ENCODE data around the gene OR51B4. TPM values are rescaled to one million over a fixed set of nuclear protein-coding genes. Genes with fewer than 3 reads are reported as not detected.
A peak's percentile ranks its signal among the peaks of the same experiment; 100 is the strongest.
"Not testable (repeated sequence)": the region's sequence is repeated elsewhere in the genome, so short reads cannot be mapped to it uniquely, and the experiment has no call there.

The OR51B4 gene
- total RNA-seq, 1 experiment from 2014 or later, result 2.0 TPM

GRCh38 chr11:5294342-5294995, 7.3 kb downstream of the OR51B4 start:
- DNase-seq (ENCODE audit: low read depth), result not testable (repeated sequence)

- DNase-seq (ENCODE audit: low read depth), result no peak
These were observed 8.7 kb downstream of the OR51B4 start for GRCh38 chr11:5293028-5293427.

DNA sequence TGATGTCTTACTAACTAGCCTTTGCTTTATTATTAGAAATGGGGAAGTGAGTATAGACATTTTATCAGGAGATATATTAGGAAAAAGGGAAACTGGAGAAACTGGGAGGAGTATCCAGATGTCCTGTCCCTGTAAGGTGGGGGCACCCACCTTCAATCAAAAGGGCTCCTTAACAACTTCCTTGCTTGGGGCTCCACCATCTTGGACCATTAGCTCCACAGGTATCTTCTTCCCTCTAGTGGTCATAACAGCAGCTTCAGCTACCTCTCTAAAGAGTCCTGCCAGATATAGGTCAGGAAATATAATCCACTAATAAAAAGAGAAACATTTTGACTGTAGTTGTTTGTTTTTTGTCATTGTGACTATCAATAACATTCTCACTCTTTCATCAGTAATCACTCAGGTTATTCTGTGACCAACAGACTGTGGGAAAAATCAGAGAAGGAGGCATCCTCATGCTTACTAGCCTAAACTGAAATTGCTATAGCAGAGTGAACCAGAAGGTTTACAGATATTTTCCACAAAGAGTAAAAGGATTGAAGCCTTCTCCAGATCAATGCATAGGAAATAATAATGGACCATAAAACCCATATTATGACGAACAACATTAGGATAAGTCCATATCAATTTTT, 10.4 kb downstream of the OR51B4 start:
- peak; percentile 66 for DNase-seq (ENCODE audit: low read depth)

DNA sequence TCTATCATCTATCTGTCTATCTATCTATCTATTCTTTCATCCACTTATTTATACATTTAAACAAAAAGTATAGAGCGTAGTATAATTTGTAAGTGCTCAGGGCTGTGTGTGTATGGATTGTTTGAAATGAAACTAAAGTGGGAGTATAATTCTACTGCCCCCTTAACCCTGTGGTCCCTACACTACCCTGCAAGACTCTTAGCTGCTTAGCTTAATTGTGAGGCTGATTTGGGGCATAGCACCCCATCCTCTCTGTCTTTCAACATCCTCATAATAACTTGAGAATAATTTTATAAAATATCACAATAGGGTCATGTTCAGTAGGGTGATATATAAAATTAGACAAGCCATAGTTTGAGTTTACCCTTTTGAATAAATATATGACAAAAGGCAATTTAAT, 11.6 kb downstream of the OR51B4 start:
- DNase-seq (ENCODE audit: low read depth), result no peak

GRCh38 chr11:5289696-5290095, 12.1 kb downstream of the OR51B4 start:
- no peak for DNase-seq (ENCODE audit: low read depth)

DNA sequence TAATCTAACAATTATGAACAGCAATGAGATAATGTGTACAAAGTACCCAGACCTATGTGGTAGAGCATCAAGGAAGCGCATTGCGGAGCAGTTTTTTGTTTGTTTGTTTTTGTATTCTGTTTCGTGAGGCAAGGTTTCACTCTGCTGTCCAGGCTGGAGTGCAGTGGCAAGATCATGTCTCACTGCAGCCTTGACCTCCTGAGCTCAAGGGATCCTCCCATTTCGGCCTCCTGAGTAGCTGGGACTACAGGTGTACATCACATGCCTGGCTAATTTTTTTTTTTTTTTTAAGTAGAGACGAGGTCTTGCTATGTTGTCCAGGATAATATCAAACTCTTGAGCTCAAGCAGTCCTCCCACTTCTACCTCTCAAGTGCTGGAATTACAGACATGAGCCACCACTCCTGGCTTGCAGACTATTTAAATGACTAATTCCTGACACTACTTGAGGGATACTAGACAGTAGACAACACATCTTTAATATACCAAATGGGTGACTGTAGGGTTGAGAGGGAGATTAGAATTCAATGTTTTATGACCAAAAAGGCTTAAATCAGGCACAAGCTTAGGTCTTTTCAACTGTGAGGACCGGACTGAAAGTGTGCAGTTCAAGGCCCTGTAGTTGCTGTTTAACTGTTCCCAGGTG, 12.7 kb downstream of the OR51B4 start:
- DNase-seq (ENCODE audit: low read depth), result peak; percentile 39

GRCh38 chr11:5288108-5288905, 13.4 kb downstream of the OR51B4 start:
- DNase-seq (ENCODE audit: low read depth), result peak; percentile 52

GRCh38 chr11:5286901-5287300, 14.8 kb downstream of the OR51B4 start:
- DNase-seq (ENCODE audit: low read depth), result no peak

- DNase-seq (ENCODE audit: low read depth), result no peak
These were observed 15.4 kb downstream of the OR51B4 start for GRCh38 chr11:5286351-5286750.

DNA sequence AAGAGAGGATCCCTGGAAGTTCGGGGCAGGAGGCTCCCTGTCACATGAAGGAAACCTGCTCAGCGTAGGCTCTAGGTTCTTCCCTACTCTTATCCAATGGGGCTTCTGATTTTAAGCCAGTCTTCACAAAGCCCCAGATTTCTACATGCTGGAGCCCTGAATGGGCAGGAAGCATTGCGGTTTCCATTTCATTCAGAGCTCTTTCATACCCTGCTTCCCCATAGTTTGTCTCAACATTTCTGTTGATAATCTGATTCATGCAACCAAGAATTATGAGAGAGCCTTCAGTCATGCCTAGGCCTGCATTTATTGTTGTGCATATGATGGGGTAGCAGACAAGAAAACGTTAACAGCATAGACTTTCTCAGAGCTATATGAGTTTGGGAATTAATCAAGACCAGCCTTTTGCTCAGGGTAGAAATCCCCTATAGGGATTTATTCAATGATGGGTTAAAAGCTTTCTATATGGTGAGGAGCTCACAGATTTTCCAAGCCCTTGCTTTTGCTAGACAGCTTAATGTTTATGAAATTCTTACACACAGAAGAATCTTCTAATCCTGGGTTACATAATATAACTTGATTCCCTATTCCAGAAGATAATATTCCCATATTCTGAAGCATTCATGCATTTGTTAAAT, 15.9 kb downstream of the OR51B4 start:
- DNase-seq (ENCODE audit: low read depth), result peak; percentile 43

GRCh38 chr11:5284637-5285036, 17.1 kb downstream of the OR51B4 start:
- DNase-seq (ENCODE audit: low read depth), result no peak

DNA sequence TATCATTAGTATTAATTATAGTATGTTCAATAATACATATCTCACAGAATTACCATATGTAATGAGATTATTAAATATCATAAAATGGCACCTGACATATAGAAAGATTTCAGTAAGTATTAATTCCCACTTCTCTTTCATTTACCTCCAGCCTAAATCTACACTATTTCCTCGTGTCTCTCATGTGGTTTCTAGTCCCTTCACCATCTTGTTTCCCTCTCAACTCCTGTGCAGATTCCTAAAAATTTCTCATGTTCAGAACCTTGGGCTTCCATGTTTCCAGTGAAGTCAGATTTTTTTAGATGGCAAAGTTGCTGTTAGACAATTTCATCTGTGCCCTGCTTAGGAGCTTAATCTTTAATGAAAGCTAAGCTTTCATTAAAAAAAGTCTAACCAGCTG, 17.9 kb downstream of the OR51B4 start:
- DNase-seq (ENCODE audit: low read depth), result no peak

GRCh38 chr11:5283086-5283485, 18.7 kb downstream of the OR51B4 start:
- DNase-seq (ENCODE audit: low read depth), result no peak

DNA sequence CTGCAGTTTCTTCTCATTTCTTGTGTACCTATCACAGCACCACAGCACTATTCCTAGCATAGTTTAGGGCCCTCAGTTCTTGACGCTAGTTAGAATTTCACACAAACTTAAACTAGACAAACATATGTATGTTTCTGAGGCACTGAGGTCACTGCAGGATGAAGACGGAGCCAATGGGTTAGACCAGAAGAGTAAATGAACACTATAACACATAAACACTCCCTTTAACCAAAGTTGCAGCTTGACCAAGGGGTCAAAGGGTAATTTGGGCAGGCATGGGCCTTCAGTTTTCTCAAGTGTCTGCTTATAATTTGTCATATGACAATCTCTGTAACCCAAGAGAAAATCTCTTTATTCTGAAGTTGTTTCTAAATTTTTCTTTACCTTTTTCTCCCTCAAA, 19.1 kb downstream of the OR51B4 start:
- no peak for DNase-seq (ENCODE audit: low read depth)

DNA sequence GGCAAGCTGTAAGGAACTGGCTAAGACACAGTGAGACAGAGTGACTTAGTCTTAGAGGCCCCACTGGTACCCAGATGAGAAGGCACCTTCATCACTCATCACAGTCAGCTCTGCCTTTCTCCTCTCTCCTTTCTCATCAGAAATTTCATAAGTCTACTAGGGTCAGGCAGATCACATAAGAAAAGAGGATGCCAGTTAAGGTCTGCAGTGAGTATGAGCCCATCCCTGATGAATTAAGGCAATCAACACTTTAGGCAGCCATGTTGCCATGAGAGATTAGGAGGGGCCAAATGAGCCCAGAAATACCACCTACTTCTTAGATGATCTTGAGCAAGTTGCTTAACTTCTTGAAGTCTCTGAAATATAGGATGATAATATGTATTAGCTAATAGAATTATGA, 20.1 kb downstream of the OR51B4 start:
- no peak for DNase-seq (ENCODE audit: low read depth)

GRCh38 chr11:5280582-5281102, 21.1 kb downstream of the OR51B4 start:
- DNase-seq (ENCODE audit: low read depth), result peak; percentile 99

DNA sequence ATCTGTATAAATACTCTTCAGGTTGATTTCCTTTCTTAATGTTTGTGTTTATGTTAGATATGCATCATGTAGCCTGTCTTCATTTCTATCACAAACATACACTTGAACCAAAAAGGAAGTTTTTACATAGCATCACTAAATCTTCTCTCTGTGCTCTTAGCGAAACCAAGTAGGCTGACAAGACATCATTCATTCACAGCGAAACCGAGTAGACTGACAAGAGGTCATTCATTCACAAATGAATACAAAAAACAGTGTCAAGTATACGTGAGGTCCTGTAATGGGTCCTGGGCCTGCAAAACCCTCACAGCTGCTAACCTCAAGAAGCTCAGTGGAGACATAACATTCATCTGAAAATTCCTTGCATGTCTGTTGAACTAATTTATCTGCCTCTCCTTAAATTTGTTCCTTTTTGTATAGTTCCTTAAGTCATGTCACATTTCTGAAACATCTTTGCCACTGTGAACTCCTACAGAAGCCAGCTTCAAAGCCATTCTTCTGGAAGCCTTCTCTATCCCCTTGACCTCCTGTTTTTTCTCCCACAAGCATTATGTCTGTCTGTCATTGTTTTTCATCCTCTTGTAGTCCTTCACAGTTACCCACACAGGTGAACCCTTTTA, 22.2 kb downstream of the OR51B4 start:
- DNase-seq (ENCODE audit: low read depth), result no peak

DNA sequence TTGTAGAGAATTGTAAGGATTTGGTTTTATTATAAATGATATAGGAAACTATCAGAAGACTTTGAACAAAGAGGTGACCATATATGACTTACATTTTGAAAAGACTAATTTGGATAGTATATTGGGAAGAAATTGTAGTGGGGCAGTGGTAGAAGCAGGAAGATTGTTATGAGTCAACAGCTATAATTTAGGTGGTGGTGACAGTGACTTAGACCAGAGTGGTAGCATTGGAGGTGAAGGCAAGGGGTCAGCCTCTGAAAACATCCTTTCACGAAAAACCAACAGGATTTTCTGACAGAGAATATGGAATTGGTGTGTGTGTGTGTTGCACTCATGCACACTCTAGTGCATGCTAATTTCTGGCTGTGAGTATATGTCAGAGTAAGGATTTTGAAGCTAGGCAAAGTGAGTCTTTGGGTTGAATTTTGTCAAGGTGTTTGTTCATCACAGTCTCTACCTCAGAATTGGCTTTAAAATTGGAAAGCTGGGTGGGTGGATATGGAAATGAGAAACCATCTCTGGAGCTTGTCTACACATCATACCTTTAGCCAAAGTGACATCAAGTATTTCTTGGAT, 23.9 kb downstream of the OR51B4 start:
- no peak for DNase-seq (ENCODE audit: low read depth)

DNA sequence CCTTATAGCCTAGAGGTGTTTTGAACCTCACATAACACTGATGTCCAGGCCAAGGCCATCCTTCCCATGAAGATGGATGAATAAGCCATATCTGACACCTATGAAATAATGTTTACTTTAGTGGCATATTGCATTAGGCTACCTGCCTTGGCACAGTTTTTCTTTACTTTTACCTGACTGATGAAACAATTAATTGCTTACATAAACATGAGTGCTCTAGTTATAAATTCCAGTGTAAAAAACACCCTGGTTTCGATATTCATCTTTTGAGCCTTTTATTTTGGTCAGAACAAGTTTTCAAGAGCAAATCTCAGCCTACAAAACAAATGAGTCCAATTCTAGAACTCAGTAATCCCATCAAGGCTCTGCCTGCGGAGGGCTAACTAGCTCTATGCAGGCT, 25.0 kb downstream of the OR51B4 start:
- no peak for DNase-seq (ENCODE audit: low read depth)

- DNase-seq (ENCODE audit: low read depth), result no peak
These were observed 26.2 kb downstream of the OR51B4 start for GRCh38 chr11:5275369-5276110.

All from M059J (cell line).